Thoracic aorta (tissue), 2 donors: ENCODE results near the gene KRT73. TPM values are rescaled to one million over a fixed set of nuclear protein-coding genes. Genes with fewer than 3 reads are reported as not detected.

Experiments
- ATAC-seq: fragments of 150-250 bp; one replicate; pipeline ENCODE4 v1.8.0; 2017; ENCODE audit warnings: low read depth; ENCODE audit not compliant: insufficient number of reproducible peaks, low FRiP score
- DNase-seq: peaks from one replicate; pipeline ENCODE4 v3.0.0-alpha.2; 2020; ENCODE audit warnings: low spot score
- H3K27ac ChIP-seq, 2 donors: fragments of 200-600 bp; sonication (generic); 1 replicate in 1 of 2; 2 replicates in 1 of 2; pipeline ENCODE4 v1.5.1; 2016; ENCODE audit warnings: mild to moderate bottlenecking in 2 of 2, moderate library complexity in 2 of 2
- H3K27me3 ChIP-seq: fragments of 200-600 bp; sonication (generic); replicated peaks from 2 replicates; pipeline ENCODE4 v1.6.0; 2016; ENCODE audit warnings: mild to moderate bottlenecking; ENCODE audit not compliant: insufficient read depth
- H3K36me3 ChIP-seq: fragments of 200-600 bp; sonication (generic); one replicate; pipeline ENCODE4 v1.5.1; 2016
- H3K4me1 ChIP-seq, 2 donors: fragments of 200-600 bp; sonication (generic); 1 replicate in 1 of 2; 2 replicates in 1 of 2; pipeline versions ENCODE4 v1.5.1 to v1.6.0; 2016; ENCODE audit warnings: low read depth in 2 of 2, mild to moderate bottlenecking in 1 of 2; ENCODE audit not compliant: control insufficient read depth in 1 of 2
- H3K4me3 ChIP-seq: fragments of 200-600 bp; sonication (generic); 2 replicates; pipeline ENCODE4 v1.5.1; 2016; ENCODE audit warnings: mild to moderate bottlenecking
- H3K9me3 ChIP-seq: fragments of 200-600 bp; sonication (generic); 2 replicates; pipeline ENCODE4 v1.5.1; 2016
- CTCF ChIP-seq: fragments of 200-600 bp; sonication (generic); IDR thresholded peaks from one replicate; pipeline ENCODE4 v1.5.1; 2019; ENCODE audit warnings: antibody characterized with exemption
- total RNA-seq, 2 donors: library from RNA; depleted of rRNA; stranded (reverse); fragments of >200 nt; gene quantifications; one replicate each; pipeline versions ENCODE4 v1.1.0 to v1.2.3, GENCODE V29; 2016

Gene KRT73
- total RNA-seq, 2 donors from 2014 or later = not detected

GRCh38 chr12:52558781-52559445 is 59.4 kb downstream of the KRT73 start:
- H3K27me3 ChIP-seq = no peaks in the 10 kb centered on the region
- H3K4me1 ChIP-seq = no peaks in the 10 kb centered on the region
- ATAC-seq (no peak), DNase-seq (no peak)
- TF ChIP-seq CTCF = no peak
- no peaks in the 10 kb centered on the region for H3K9me3 ChIP-seq
- H3K36me3 ChIP-seq = no peaks in the 10 kb centered on the region
- no peak overlapping the region for H3K4me3 ChIP-seq
- no peak overlapping the region for H3K27ac ChIP-seq

Other genes starting within 250 kb of the KRT73 start
- gene KRT84, start 232.9 kb downstream of the KRT73 start, total RNA-seq = not detected
- gene KRT82, start 212.2 kb downstream of the KRT73 start, total RNA-seq = not detected
- gene KRT75, start 184.2 kb downstream of the KRT73 start, total RNA-seq = not detected
- under 1 TPM in 1 of 2 donors, not detected in 1; 0.41 TPM for gene KRT6B, start 166.4 kb downstream of the KRT73 start, total RNA-seq
- gene KRT6C, start 144.8 kb downstream of the KRT73 start, total RNA-seq = not detected
- under 1 TPM in 1 of 2 donors, not detected in 1; 0.68 TPM for gene KRT6A, start 125.3 kb downstream of the KRT73 start, total RNA-seq
- 1 to 10 TPM in 1 of 2 donors, not detected in 1; 7.6 TPM for gene KRT5, start 98.2 kb downstream of the KRT73 start, total RNA-seq
- gene KRT71, start 65.4 kb downstream of the KRT73 start, total RNA-seq = not detected
- gene KRT74, start 44.7 kb downstream of the KRT73 start, total RNA-seq = not detected
- not detected for gene KRT72, start 17.1 kb downstream of the KRT73 start, total RNA-seq
- gene KRT2, start 33.7 kb upstream of the KRT73 start, total RNA-seq = 1 to 10 TPM in 1 of 2 donors, not detected in 1; 1.4 TPM
- gene KRT1, start 61.8 kb upstream of the KRT73 start, total RNA-seq = 1 to 10 TPM in 1 of 2 donors, not detected in 1; 3.5 TPM
- under 1 TPM in 1 of 2 donors, not detected in 1; 0.41 TPM for gene KRT77, start 85.0 kb upstream of the KRT73 start, total RNA-seq
- not detected for gene KRT76, start 158.8 kb upstream of the KRT73 start, total RNA-seq
- gene KRT3, start 177.6 kb upstream of the KRT73 start, total RNA-seq = not detected
- not detected for gene KRT4, start 195.6 kb upstream of the KRT73 start, total RNA-seq
- not detected for gene KRT79, start 215.8 kb upstream of the KRT73 start, total RNA-seq
- gene KRT78, start 230.4 kb upstream of the KRT73 start, total RNA-seq = not detected